Kidney epithelial cell (primary cell): ENCODE results near the gene ZNF267. TPM values are rescaled to one million over a fixed set of nuclear protein-coding genes. Genes with fewer than 3 reads are reported as not detected.

Source experiments
- DNase-seq: peaks from one replicate; pipeline ENCODE4 v3.0.0-alpha.2; 2010; ENCODE audit warnings: low read depth
- H3K27me3 ChIP-seq: 2 replicates; pipeline ENCODE4 v1.6.0; 2011; ENCODE audit warnings: low read length; ENCODE audit not compliant: control insufficient read depth, insufficient read depth
- H3K36me3 ChIP-seq: 2 replicates; pipeline ENCODE4 v1.5.1; 2011; ENCODE audit warnings: low read length; ENCODE audit not compliant: control insufficient read depth, insufficient read depth
- H3K4me3 ChIP-seq: 2 replicates; pipeline ENCODE4 v1.5.1; 2011; ENCODE audit warnings: low read depth, mild to moderate bottlenecking, control low read depth, low read length
- CTCF ChIP-seq: IDR thresholded peaks from 2 replicates; pipeline ENCODE4 v1.5.1; 2011; ENCODE audit warnings: mild to moderate bottlenecking, moderate library complexity, low read length, control low read depth, inconsistent platforms; ENCODE audit not compliant: insufficient read depth, poor library complexity, severe bottlenecking
- total RNA-seq: library from RNA; depleted of rRNA; stranded (reverse); fragments of >200 nt; gene quantifications from 2 replicates; pipeline ENCODE4 v1.2.3, GENCODE V29; 2015

ZNF267 gene
- total RNA-seq, 1 donor from 2014 or later = 32.3 TPM

- Histone ChIP-seq H3K4me3 (no peak overlapping the region), H3K36me3 (no peaks in the 10 kb centered on the region), H3K27me3 (no peaks in the 10 kb centered on the region)
- no peak for DNase-seq
- no peak for TF ChIP-seq CTCF
These were observed 2.1 kb upstream of the ZNF267 start for GRCh38 chr16:31871510-31871909.

GRCh38 chr16:31872201-31872600, 1.4 kb upstream of the ZNF267 start:
- no peak for TF ChIP-seq CTCF
- no peak for DNase-seq
- Histone ChIP-seq H3K27me3 (no peaks in the 10 kb centered on the region), H3K4me3 (no peak overlapping the region), H3K36me3 (no peaks in the 10 kb centered on the region)

GRCh38 chr16:31874366-31875111, 932 bp downstream of the ZNF267 start:
- H3K4me3 ChIP-seq = peak overlapping the region; percentile 100
- H3K36me3 ChIP-seq = peaks cover 2% of the 10 kb centered on the region
- no peak for TF ChIP-seq CTCF
- no peak for DNase-seq
- H3K27me3 ChIP-seq = no peaks in the 10 kb centered on the region

GRCh38 chr16:31875112-31875803, 1.7 kb downstream of the ZNF267 start:
- no peaks in the 10 kb centered on the region for H3K27me3 ChIP-seq
- peak overlapping the region; percentile 100 for H3K4me3 ChIP-seq
- TF ChIP-seq CTCF = no peak
- no peak for DNase-seq
- peaks cover 2% of the 10 kb centered on the region for H3K36me3 ChIP-seq

- H3K36me3 ChIP-seq = peaks cover 2% of the 10 kb centered on the region
- H3K4me3 ChIP-seq = no peak overlapping the region
- DNase-seq = no peak
- no peaks in the 10 kb centered on the region for H3K27me3 ChIP-seq
- no peak for TF ChIP-seq CTCF
These were observed 2.4 kb downstream of the ZNF267 start for GRCh38 chr16:31875928-31876547.
